ENCODE measurements around the gene CEMIP. TPM values are rescaled to one million over a fixed set of nuclear protein-coding genes. Genes with fewer than 3 reads are reported as not detected.

Gene CEMIP
- polyA plus RNA-seq, 5 donors: 13.7 to 31.0 (median 21.2) TPM

Other genes with a start within 250 kb of the CEMIP start
- 10 to 100 TPM; 21.4 to 32.0 (median 29.8) TPM for gene ABHD17C, start 84.1 kb upstream of the CEMIP start, polyA plus RNA-seq (ENCODE audit: insufficient read depth in 1 of 5, insufficient read length in 5 of 5, low replicate concordance in 1 of 5)
- gene MESD, start 210.4 kb downstream of the CEMIP start, polyA plus RNA-seq (ENCODE audit: insufficient read depth in 1 of 5, insufficient read length in 5 of 5, low replicate concordance in 1 of 5): 10 to 100 TPM; 37.1 to 44.5 (median 43.4) TPM
- gene TLNRD1, start 221.6 kb downstream of the CEMIP start, polyA plus RNA-seq (ENCODE audit: insufficient read depth in 1 of 5, insufficient read length in 5 of 5, low replicate concordance in 1 of 5): 10 to 100 TPM; 10.8 to 20.7 (median 14.3) TPM

All from right lung (tissue), 5 donors.